Daoy (cell line): ENCODE measurements around the gene INSYN1. TPM values are rescaled to one million over a fixed set of nuclear protein-coding genes. Genes with fewer than 3 reads are reported as not detected.
"Not testable (repeated sequence)": the region's sequence is repeated elsewhere in the genome, so short reads cannot be mapped to it uniquely, and the experiment has no call there.

Experiments used
- DNase-seq: peaks from one replicate; pipeline ENCODE4 v3.0.0-alpha.2; 2015; ENCODE audit warnings: low read depth
- total RNA-seq: library from RNA; depleted of rRNA; stranded (reverse); fragments of >200 nt; shearing (Covaris generic); gene quantifications from 2 replicates; pipeline ENCODE4 v1.2.3, GENCODE V29; 2014

Gene INSYN1
- total RNA-seq, 1 experiment from 2014 or later = 0.06 TPM

GRCh38 chr15:73749971-73750370 lies 3.2 kb downstream of the INSYN1 start:
- no peak for DNase-seq

GRCh38 chr15:73749533-73749932 lies 3.6 kb downstream of the INSYN1 start:
- DNase-seq = no peak

GRCh38 chr15:73748730-73749129 lies 4.4 kb downstream of the INSYN1 start:
- no peak for DNase-seq

- no peak for DNase-seq
Observed at GRCh38 chr15:73747847-73748590, 5.1 kb downstream of the INSYN1 start.

GRCh38 chr15:73746883-73747282 lies 6.3 kb downstream of the INSYN1 start:
- DNase-seq = peak; percentile 48

GRCh38 chr15:73746261-73746660 lies 6.9 kb downstream of the INSYN1 start:
- no peak for DNase-seq

- DNase-seq = no peak
Observed at GRCh38 chr15:73745073-73745472, 8.1 kb downstream of the INSYN1 start.

- no peak for DNase-seq
Observed at GRCh38 chr15:73744293-73744692, 8.9 kb downstream of the INSYN1 start.

- no peak for DNase-seq
Observed at GRCh38 chr15:73741321-73741836, 11.8 kb downstream of the INSYN1 start.

GRCh38 chr15:73740152-73741048 lies 12.8 kb downstream of the INSYN1 start:
- DNase-seq = no peak

GRCh38 chr15:73737535-73737934 lies 15.6 kb downstream of the INSYN1 start:
- DNase-seq = no peak

GRCh38 chr15:73732930-73733329 lies 20.2 kb downstream of the INSYN1 start:
- DNase-seq = no peak

GRCh38 chr15:73732051-73732450 lies 21.1 kb downstream of the INSYN1 start:
- DNase-seq = not testable (repeated sequence)

- DNase-seq = peak; percentile 32
Observed at GRCh38 chr15:73727330-73727976, 25.7 kb downstream of the INSYN1 start.

- DNase-seq = no peak
Observed at GRCh38 chr15:73724212-73724611, 28.9 kb downstream of the INSYN1 start.

GRCh38 chr15:73723191-73723590 lies 30.0 kb downstream of the INSYN1 start:
- DNase-seq = no peak

GRCh38 chr15:73722425-73722824 lies 30.7 kb downstream of the INSYN1 start:
- no peak for DNase-seq

- no peak for DNase-seq
Observed at GRCh38 chr15:73718694-73719093, 34.5 kb downstream of the INSYN1 start.

GRCh38 chr15:73717802-73718201 lies 35.3 kb downstream of the INSYN1 start:
- DNase-seq = no peak

- DNase-seq = no peak
Observed at GRCh38 chr15:73717206-73717605, 35.9 kb downstream of the INSYN1 start.

GRCh38 chr15:73716417-73716816 lies 36.7 kb downstream of the INSYN1 start:
- no peak for DNase-seq

- no peak for DNase-seq
Observed at GRCh38 chr15:73715417-73715816, 37.7 kb downstream of the INSYN1 start.
